Neural cell (in vitro differentiated cells): ENCODE data around the gene DCPS.

Experiments
- EP300 ChIP-seq: fragments of 450-650 bp; conservative IDR thresholded peaks from 2 replicates; pipeline ENCODE4 v1.6.1; 2014; ENCODE audit warnings: antibody characterized with exemption, mild to moderate bottlenecking, moderate library complexity; ENCODE audit not compliant: poor library complexity, severe bottlenecking
- EZH2 ChIP-seq: fragments of 200-600, 300-800 bp; shearing (Covaris generic), sonication (generic); IDR thresholded peaks from 2 replicates; pipeline ENCODE4 v1.6.1; 2014; ENCODE audit warnings: antibody characterized with exemption, low read length, borderline replicate concordance, mild to moderate bottlenecking; ENCODE audit not compliant: insufficient read depth, poor library complexity, severe bottlenecking
- MXI1 ChIP-seq: fragments of 450-650 bp; conservative IDR thresholded peaks from 2 replicates; pipeline ENCODE4 v1.6.1; 2014; ENCODE audit warnings: antibody characterized with exemption, mild to moderate bottlenecking; ENCODE audit not compliant: poor library complexity, severe bottlenecking
- POLR2AphosphoS5 ChIP-seq: IDR thresholded peaks from 2 replicates; pipeline ENCODE4 v1.6.1; 2012
- RAD21 ChIP-seq: fragments of 450-650 bp; conservative IDR thresholded peaks from 2 replicates; pipeline ENCODE4 v1.6.1; 2014; ENCODE audit warnings: antibody characterized with exemption, mild to moderate bottlenecking, moderate library complexity
- SMC3 ChIP-seq: fragments of 450-650 bp; conservative IDR thresholded peaks from 2 replicates; pipeline ENCODE4 v1.6.1; 2014; ENCODE audit warnings: antibody characterized with exemption, mild to moderate bottlenecking, moderate library complexity; ENCODE audit not compliant: poor library complexity
- TF ChIP-seq, protein P1 (sequence below): fragments of 450-650 bp; IDR thresholded peaks from 2 replicates; pipeline ENCODE4 v1.5.1; 2014; ENCODE audit warnings: antibody characterized with exemption, mild to moderate bottlenecking, moderate library complexity; ENCODE audit not compliant: poor library complexity, severe bottlenecking
- TF ChIP-seq, protein P2 (sequence below): IDR thresholded peaks from 2 replicates; pipeline ENCODE4 v1.6.1; 2012; ENCODE audit warnings: borderline replicate concordance

DNA sequence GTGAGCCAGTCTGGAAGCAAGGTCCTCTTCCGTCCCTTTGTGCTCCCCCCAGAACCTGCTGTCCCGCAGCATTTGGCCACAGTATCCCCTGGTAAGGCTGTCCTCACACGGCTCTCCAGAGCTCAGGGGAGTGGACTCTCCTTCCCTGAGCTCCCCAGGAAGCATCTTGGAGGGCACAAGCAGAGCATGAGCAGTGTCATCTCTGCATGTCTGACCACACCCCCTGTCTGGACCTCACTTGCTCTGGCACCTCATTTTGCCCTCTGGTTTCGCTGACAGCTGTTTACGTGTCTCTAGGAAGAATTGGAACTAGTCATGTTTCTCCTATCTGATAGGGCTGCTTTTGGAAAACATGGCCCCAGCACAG lies 15.5 kb downstream of the DCPS start:
- no peak for TF ChIP-seq POLR2AphosphoS5
- TF ChIP-seq, protein P1, sequence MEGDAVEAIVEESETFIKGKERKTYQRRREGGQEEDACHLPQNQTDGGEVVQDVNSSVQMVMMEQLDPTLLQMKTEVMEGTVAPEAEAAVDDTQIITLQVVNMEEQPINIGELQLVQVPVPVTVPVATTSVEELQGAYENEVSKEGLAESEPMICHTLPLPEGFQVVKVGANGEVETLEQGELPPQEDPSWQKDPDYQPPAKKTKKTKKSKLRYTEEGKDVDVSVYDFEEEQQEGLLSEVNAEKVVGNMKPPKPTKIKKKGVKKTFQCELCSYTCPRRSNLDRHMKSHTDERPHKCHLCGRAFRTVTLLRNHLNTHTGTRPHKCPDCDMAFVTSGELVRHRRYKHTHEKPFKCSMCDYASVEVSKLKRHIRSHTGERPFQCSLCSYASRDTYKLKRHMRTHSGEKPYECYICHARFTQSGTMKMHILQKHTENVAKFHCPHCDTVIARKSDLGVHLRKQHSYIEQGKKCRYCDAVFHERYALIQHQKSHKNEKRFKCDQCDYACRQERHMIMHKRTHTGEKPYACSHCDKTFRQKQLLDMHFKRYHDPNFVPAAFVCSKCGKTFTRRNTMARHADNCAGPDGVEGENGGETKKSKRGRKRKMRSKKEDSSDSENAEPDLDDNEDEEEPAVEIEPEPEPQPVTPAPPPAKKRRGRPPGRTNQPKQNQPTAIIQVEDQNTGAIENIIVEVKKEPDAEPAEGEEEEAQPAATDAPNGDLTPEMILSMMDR: no peak
- TF ChIP-seq, protein P2, sequence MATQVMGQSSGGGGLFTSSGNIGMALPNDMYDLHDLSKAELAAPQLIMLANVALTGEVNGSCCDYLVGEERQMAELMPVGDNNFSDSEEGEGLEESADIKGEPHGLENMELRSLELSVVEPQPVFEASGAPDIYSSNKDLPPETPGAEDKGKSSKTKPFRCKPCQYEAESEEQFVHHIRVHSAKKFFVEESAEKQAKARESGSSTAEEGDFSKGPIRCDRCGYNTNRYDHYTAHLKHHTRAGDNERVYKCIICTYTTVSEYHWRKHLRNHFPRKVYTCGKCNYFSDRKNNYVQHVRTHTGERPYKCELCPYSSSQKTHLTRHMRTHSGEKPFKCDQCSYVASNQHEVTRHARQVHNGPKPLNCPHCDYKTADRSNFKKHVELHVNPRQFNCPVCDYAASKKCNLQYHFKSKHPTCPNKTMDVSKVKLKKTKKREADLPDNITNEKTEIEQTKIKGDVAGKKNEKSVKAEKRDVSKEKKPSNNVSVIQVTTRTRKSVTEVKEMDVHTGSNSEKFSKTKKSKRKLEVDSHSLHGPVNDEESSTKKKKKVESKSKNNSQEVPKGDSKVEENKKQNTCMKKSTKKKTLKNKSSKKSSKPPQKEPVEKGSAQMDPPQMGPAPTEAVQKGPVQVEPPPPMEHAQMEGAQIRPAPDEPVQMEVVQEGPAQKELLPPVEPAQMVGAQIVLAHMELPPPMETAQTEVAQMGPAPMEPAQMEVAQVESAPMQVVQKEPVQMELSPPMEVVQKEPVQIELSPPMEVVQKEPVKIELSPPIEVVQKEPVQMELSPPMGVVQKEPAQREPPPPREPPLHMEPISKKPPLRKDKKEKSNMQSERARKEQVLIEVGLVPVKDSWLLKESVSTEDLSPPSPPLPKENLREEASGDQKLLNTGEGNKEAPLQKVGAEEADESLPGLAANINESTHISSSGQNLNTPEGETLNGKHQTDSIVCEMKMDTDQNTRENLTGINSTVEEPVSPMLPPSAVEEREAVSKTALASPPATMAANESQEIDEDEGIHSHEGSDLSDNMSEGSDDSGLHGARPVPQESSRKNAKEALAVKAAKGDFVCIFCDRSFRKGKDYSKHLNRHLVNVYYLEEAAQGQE: no peak
- TF ChIP-seq EZH2: no peak
- no peak for TF ChIP-seq RAD21
- TF ChIP-seq SMC3: no peak
- no peak for TF ChIP-seq EP300
- no peak for TF ChIP-seq MXI1
